HG03108 (cell line): ENCODE measurements around the gene NACC2.

Experiments used
- ATAC-seq: cut with Tn5 transposase; IDR thresholded peaks from one replicate; pipeline ENCODE4 v1.9.1; 2021; ENCODE audit warnings: moderate library complexity; ENCODE audit not compliant: unreplicated experiment

The NACC2 gene

DNA sequence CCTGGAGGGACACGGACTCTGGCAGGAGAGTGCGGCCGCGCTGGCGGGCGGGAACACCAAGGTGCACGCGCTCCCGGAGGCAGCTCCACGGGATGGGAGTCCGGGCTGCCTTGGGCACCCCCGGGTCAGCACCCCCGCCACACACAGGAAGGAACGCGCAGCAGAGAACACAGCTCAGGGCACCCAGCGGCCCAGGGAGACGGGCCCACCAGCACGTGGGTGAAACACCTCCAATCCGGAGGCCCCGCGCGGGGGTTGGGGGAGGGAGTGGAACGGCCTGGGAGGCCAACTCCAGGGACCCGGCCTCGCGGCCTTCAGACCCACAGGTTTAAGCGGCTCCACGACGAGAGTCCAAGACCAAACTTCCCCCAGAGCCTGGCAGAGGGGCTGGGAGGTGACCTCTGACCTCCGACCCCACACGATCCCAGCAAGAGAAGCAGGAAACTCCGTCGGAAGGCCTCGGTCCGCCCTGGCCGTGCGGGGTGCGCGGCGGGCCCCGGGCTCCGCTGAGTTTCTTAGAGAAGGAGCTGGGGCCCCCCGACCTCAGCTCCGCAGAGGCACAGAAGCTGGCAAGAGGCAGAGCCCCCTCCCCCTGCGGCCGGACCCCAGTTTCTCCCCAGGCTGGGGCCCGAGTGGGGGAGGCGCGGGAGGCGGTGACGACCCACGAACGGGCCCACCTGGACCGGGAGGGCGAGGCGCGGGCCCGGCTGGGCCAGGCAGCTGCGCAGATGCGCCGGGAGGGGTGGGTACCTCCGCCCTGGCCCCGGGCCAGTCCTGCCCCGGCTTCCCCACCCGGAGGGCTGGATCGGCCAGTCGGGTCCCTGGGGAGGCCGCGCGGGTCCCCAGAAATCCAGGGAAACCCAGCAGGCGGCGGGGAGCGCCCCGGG is 851 bp downstream of the NACC2 start:
- no peak for ATAC-seq

DNA sequence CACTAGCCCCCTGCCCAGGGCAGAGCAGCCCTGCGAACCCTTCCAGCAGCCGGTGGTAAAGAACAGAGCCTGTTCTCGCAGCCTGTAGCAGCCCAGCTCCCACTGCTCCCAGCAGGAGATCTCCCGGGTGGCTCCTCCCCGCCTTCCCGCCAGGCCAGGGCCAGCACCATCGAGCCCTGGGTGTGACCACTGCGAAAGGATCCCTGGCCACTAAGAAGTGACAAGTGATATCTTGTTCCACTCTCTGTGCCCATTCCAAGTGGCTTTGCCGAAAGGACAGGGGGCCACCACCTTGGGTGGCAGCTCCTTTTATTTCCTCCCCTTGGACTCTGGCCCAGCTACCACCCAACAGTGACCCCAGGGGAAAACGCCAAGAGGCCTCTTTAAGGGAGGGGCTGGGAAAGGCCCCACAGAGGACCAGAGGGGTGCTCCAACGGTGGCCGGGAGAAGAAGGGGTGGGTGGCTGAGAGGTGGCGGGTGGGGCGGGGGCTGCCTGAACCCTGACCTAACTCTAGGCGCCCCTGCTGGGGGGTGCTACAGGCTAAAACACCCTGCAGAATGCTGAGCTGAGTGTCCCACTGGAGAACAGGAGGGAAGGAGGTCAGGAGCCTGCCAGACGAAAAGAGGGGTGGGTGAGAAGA is 1.6 kb downstream of the NACC2 start:
- ATAC-seq = no peak

DNA sequence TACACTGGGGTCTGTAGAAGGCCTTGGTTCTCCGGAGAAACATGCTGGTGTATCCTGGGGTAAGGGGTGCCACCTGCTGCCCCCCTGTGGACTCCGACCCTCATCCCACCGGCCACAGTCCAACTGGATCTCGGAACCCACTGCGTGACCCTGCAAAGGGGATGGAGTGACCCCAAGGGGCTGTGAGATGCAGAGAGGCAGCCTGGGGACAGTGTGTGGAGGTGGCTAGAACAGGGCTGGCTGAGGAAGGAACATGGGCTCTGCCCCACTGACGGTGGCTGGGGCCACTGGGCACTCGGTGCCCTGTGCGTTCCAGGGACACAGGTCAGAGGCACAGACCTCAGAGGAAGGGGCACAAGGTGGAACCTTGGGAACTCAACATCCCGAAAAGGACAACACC is 2.3 kb downstream of the NACC2 start:
- no peak for ATAC-seq

DNA sequence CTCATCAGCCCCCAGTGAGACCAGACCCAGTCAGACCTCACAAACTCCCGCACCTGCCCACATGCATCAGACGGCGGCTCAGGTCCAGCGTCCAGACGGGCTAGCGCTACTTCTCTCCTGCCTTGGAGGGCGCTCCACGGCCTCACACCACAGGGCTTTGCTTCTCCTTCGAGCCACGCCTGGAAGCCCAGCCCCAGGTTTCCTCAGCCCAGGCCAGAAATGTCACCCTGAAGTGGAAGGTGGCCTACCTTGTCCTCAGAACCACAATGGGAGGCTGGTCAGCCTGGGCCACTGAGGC is 2.8 kb downstream of the NACC2 start:
- no peak for ATAC-seq

DNA sequence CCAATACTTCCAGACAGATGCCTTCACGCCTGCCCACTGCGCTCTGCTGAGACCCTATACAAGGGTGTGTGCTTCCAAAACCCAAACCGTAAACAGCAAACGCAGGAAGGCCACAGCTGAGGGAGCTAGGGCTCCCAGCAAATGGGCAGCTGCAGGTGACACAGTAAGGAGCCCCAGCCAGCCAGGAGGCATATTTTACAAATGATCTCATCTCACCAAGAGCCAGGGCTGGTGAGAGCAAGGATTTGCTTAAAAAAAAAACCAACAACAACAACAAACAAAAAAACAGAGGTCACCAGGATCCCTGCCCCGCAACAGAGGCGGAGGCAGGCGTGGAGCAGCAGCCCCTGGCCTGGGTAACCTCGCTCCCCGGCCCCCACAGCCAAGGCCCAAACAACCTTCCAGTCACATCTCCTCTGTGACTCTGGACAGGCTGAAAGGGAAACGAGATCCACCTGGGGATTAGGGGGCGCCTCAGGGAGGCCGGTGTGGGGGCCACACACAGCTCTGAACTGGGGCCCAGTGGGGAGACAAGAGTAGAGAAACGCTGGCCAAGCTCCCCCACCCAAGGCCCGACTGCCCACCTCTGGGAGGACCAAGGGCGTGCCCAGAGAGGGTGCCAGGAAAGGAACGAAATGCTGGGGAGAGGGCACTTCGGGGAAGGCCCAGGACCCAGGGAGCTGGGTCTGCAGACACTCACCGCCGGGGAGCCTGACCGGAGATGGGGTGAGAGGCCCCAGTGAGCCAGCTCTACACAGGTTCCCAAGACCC is 3.3 kb downstream of the NACC2 start:
- no peak for ATAC-seq

DNA sequence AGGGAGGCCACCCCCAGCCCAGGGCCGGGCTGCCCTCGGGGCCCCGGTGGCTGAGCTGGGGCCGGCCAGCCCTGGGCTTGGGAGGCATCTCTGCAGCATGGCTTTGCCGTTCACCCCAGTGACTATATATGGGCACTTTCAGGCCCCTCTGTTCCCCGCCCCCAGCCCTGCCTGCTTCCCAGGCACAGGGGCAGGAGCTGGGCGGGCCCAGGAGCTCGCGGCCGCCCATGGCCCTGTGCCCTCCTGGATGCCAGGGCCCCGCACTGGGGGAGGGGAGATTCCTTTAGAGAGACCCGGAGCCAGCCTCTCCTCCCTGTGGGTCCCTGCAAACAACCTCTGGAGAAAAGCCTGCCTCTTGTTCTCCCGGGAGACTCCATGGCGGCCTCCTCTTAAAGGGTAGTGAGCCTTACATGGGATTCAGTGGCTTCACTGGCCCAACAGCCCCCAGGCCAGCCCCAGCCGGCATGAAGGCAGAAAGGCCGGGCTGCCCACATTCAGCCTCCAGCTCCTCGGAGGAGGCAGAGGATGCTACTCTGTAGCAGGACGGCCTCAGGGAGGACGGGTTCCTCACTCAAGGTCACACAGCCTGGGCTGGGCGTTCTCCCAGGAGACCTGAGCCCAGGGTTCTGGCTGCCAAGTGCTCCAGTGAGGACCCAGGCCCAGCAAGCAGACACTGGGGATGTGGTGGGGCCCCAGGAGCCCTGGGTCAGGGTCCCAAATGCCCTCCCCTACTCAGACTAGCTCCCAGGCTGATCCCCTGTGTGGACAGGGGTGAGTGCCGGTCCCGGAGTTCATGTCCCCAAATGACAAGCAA is 4.1 kb downstream of the NACC2 start:
- no peak for ATAC-seq

DNA sequence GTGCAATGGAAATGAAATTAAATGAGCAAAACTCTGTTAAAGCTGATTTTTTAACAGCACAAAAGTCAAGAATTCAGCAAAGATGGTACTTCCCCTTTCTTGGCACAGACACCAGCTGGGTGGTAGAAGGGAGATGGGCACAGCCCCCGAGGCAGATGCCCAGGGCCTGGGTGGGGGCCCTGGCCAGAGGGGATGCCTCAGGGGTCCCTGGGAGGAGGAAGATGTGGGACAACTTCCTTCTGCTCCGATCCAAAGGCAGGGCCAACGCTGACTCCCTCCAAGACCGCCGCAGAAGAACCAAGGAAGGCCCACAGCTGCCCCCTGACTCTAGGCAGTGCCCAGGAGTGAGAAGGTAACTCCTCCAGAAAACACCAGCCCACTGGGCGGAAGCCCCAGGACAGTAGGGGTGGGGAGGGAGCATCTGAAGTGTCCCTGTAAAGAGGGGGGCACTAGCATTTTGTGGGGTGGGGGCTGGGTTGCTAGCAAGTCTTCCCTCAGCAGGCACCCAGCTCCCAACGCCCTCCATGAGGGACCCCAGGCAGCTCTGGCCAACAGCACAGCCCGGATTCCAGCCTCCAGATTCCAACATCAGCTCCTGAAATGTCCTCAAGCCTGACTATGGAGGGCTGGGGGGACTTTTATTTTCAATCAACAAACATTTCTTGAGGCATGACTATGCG is 4.9 kb downstream of the NACC2 start:
- ATAC-seq = no peak

DNA sequence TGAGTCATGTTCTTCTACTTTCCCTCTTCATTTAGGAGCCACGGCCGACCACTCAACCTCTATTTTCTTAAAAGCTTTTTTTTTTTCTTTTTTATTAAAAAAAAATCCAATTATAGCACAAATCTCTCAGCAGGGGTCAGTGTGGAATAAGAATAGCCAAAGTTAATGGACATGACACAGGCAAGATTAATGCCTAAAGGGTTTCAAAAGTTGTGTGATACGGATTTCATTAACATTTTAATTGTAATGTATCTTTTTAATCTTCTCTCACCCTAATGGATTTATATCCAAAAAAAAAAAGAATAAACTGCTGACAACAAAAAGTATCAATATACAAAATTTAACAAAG is 5.4 kb downstream of the NACC2 start:
- ATAC-seq = no peak

DNA sequence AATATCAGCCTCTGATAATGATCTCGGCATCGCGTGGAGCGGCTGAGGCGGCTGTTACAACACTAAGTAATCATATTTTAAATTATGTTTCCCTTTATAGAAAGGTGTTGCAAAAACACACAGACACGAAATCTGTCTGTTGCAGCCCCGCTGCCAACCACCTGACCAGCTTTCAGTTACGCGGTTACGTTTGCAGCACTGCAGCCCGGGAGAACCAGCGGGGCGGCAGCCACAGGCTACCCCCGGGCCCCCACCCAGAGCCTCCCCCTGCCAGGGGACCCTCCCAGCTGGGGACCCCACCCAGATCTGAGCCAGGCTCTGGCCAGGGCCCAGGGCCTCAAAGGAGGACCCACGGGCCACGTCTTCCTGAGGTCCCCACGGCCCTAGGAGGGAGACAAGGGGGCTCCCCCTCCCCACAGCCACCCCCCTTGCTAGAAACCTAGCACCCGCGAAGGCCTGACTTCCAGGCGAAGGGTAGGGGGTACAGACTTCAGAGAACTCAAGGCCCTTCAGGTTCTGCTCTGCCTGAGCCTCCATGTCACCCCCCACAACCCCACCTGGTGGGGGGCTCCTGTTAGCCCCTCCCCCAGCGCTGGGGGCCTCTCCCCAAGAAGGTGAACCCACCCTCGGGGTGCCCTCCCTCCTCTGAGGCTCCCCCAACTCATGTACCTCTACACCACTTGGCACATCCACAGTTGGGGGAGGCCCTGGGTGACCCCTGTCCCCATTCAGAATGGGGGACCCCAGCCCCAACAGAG is 6.0 kb downstream of the NACC2 start:
- no peak for ATAC-seq

DNA sequence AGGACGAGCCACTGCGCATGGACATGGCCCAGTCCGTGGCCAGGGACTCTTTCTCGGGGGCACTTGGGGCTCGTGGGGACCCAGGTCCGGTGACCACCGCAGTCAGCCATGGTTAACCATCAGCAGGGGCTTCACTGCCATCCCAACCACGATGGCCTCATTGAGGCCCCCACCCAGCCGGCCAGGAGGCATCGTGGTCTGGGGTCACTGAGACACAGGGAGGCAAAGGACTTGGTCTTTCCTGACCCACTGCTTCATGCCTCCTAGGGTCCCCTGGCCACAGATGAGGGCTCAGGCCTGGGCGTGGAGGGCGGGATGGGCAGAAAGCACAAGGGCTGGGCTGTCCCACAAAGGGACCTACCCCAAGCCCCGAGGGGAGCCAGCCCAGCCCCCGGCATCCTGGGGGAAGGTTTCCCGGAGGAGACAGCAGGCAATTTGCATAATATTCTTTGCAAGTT is 6.6 kb downstream of the NACC2 start:
- no peak for ATAC-seq

DNA sequence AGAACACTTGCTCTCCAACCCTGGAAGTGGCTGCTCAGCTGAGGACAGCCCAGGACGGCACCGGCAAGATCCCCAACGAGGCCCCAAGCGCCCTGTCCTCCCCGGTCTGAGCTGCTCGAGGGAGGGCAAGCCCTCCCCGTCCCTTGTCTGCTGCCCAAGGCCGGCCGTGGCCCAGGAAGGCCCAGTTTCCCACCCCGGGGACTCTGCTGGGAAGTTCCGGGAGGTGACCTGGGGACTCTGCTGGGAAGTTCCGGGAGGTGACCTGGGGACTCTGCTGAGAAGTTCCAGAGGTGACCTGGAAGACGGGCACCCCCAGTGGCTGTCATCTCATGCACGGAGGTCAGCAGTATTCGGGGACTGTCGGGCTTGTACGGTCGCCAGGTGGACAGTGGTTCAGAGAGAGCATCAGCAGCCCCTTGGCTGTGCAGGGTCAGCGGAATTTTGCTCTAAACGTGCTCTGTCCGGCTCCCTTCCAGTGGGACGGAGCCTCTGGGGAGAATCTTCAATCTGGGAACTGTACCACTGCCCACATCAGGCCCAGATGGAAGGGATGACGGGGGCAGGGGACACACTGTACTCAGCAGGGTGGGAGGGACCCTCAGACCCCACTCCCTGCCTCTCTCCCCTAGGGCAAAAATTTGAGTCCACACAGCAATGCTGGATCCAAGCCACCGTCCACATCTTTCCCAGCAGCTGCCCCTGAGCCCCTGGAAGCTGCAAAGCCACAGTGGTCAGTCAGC is 7.2 kb downstream of the NACC2 start:
- ATAC-seq = no peak

DNA sequence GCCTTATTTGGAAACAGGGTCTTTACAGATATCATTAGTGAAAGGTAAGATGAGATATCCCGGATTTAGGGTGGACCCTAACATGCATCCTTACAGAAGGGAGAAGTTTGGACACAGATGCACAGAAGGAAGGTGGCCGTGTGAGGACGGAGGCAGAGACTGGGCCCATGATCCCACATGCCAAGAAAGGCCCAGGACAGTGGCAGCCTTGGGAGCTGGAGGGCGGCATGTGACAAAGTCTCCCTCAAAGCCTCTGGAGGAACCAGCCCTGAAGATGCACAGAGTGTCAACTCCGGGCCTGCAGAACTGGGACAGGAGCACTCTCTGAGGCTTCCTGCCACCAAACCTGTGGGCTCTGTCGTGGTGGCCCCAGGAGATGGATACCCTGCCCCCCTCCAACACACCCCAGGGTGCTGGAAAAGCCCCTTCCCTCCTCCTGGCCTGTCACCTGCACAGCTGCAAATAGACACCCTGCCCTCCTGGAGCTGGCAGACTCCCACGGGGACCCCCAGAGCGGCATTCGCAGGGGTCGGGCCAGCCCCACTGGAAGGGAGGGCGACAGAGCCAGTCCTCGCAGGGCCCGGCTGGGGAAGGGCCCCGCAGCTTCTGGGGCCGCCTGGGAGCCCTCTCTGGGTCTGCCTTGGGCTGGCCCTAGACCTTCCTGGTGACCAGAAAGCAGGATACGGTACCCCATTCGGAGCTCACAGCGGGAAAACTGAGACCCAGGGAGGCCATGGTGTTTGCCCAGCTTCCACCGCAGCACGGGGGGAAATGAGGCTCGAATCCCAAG is 7.9 kb downstream of the NACC2 start:
- ATAC-seq = no peak

DNA sequence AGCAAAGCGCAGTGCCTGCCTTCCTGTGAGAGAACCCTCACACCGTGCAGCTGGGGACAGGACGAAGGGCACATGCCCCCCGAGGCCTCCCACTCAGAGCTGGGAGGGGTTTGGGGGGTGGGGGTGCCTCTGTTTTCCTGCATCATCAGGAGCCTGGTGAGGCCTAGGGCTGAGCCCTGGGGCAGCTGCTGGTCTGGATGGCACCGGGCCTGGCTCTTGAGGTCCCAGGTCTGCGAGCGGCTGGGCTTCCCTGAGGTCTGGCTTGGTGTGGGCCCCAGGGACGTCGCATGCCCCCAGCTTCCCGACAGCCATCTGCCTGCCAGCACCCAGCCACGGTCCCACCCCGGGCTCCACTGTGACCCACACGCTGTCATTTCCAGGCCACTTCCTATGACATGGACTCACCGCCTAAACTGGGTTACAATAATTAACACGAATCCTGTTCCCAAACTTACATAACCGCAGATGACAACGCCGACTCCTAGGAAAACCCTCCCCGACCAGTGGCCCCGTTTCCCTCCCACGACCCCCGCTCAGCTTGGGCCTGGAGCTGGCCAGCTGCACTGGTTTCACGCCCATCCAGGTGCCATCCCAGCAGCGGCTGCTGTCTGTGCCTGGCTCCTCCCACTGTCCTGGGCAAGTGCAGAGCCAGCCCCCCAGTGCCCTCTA is 8.7 kb downstream of the NACC2 start:
- ATAC-seq = no peak

DNA sequence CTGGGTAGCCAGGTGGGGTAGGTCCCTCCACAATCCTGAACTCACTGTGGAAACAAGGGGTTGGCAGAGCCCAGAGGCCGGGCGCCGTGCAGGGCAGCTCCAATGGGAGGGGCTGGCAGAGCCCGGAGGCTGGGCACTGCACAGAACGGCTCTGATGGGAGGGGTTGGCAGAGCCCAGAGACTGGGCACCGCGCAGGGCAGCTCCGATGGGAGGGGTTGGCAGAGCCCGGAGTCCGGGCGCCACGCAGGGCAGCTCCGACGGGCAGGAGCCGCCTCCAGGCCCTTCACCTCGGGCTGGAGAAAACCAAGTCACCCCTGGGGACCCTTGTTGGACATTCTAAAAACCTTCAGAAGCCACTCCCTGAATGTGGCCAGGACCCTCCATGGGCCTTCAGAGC is 9.3 kb downstream of the NACC2 start:
- ATAC-seq = no peak

DNA sequence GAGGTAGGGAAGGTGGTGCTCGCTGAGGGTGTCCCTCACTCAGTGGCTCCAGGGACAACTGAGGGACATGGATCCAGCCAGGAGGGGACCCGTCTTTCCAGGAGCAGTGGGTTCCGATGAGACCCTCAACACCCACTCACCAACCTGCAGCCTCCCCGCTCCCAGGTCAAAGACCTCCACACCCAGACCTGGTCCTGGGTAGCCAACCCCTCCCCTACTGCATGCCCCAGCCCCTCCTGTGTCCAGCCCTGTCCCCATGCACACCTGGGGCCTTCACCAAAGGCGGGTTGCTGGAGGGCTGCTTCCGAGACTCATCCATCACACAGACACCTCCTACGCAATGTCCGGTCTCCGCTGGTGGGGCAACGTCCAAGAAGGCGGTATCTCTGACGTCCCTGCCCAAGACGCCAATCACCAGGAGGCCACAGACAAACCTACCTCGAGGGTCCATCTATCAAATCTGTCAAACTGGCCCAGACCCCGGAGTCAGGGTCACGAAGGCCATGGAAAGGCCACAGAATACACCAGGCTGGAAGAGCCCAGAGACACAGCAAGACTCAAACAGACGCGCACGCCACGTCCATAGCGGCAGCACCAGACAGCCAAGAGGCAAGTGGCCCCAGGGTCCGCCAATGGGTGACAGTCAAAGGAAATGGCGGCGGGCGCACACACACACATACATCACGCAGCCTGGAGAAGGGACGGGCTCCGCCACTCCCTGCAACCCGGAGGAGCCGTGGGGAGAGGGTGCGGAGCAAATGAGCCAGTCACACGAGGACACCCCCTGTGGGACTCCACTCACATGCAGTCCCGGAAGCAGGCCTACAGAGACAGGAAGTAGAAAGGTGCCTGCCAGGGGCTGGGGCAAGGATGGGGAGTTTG is 10.8 kb downstream of the NACC2 start:
- ATAC-seq = no peak

DNA sequence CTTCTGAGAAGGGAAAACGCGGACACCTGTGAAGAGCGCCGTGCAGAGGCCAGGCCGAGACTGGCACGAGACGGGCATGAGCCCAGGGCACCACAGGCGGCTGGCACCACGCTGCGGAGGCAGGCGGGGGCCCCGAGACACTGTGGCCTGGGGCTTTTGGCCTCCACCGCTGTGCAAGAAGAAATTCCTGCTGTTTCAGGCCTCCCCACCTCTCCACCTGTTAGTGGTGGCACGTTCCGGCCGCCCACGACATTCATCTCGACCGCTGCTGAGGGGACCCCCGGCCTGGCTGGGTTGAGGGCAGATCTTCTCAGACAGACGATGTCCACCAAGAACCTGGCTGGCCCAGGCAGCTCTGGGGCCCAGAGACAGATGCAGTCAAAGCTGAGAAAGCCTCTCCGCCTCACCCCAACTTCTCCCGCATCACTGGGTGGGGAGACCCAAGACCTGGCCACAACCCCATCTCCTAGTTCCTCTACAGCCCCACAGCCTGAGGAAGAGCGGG is 11.5 kb downstream of the NACC2 start:
- ATAC-seq = no peak
